ENCODE measurements around the gene ERICH6B.

Gene ERICH6B

GRCh38 chr13:45582408-45583076 is 33.0 kb downstream of the ERICH6B start:
- no peak for DNase-seq (ENCODE audit: extremely low read depth, low read depth)
- TF ChIP-seq, protein P1, sequence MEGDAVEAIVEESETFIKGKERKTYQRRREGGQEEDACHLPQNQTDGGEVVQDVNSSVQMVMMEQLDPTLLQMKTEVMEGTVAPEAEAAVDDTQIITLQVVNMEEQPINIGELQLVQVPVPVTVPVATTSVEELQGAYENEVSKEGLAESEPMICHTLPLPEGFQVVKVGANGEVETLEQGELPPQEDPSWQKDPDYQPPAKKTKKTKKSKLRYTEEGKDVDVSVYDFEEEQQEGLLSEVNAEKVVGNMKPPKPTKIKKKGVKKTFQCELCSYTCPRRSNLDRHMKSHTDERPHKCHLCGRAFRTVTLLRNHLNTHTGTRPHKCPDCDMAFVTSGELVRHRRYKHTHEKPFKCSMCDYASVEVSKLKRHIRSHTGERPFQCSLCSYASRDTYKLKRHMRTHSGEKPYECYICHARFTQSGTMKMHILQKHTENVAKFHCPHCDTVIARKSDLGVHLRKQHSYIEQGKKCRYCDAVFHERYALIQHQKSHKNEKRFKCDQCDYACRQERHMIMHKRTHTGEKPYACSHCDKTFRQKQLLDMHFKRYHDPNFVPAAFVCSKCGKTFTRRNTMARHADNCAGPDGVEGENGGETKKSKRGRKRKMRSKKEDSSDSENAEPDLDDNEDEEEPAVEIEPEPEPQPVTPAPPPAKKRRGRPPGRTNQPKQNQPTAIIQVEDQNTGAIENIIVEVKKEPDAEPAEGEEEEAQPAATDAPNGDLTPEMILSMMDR (IDR thresholded peaks at IDR 0.05; ENCODE audit: low read depth, low read length) = no peak

- TF ChIP-seq, protein P1 (IDR thresholded peaks at IDR 0.05; ENCODE audit: low read depth, low read length) = no peak
Observed at GRCh38 chr13:45576466-45576865, 39.1 kb downstream of the ERICH6B start.

DNA sequence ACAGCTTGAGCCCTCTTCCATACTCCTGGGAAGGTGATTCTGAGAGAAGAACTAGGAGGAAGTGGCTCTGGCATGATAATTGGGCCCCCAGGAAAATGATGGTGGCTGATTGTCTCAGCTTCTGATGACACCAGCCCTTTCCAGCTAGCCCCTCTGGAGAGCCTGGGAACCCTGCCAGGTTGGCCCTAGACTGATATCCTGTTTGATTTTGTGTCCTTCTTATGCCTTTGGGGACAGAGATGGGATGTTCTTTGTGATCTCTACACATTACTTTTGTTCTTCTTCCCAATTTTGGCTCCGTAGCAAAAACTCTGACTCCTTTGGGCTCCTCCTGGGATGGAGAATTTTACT is 39.7 kb downstream of the ERICH6B start:
- TF ChIP-seq, protein P1 (IDR thresholded peaks at IDR 0.05; ENCODE audit: low read depth, low read length) = no peak

More at GRCh38 chr13:45576466-45576865, 39.1 kb downstream of the ERICH6B start:
- DNase-seq (ENCODE audit: extremely low read depth, low read depth) = no peak

DNA sequence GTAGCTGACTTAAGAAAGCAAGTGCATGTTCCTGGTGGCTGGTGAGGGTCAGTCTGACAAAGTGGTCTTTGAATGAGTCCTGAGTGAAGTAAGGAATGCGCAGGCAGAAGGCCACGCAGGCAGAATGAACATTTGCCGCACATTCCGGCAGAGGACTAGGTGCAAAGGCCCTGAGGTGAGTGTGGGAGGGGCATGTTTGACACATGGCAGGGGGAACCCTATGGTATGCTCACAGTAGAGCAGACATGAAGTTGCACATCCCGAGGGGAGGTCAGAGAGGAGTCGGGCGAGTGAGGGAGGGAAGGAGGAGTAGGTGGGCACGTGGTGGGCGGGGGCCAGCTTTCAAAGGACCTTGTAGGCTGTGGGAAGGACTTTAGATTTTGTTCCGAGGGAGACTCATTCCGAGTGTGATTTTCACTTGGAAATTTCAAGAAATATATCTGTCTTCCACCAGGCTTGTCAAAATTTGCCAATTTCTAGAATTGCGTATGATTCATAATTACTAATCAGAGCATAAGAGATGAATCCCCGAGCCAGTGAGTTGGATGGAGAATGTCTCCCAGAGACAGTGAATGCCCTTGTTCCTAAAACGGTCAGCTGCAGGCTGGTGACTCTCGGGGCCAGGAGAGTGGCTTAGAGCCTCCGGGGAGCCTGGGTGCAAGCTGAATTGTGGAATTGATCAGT is 40.3 kb downstream of the ERICH6B start:
- TF ChIP-seq, protein P1 (IDR thresholded peaks at IDR 0.05; ENCODE audit: low read depth, low read length) = no peak

More for the DNA sequence above, 39.7 kb downstream of the ERICH6B start:
- no peak for DNase-seq (ENCODE audit: extremely low read depth, low read depth)

GRCh38 chr13:45565331-45565730 is 50.2 kb downstream of the ERICH6B start:
- TF ChIP-seq, protein P1 (IDR thresholded peaks at IDR 0.05; ENCODE audit: low read depth, low read length) = no peak
- DNase-seq (ENCODE audit: extremely low read depth, low read depth) = no peak

More for the DNA sequence above, 40.3 kb downstream of the ERICH6B start:
- DNase-seq (ENCODE audit: extremely low read depth, low read depth) = no peak

- DNase-seq (ENCODE audit: extremely low read depth, low read depth) = no peak
- TF ChIP-seq, protein P1 (IDR thresholded peaks at IDR 0.05; ENCODE audit: low read depth, low read length) = no peak
Observed at GRCh38 chr13:45564133-45564776, 51.3 kb downstream of the ERICH6B start.

DNA sequence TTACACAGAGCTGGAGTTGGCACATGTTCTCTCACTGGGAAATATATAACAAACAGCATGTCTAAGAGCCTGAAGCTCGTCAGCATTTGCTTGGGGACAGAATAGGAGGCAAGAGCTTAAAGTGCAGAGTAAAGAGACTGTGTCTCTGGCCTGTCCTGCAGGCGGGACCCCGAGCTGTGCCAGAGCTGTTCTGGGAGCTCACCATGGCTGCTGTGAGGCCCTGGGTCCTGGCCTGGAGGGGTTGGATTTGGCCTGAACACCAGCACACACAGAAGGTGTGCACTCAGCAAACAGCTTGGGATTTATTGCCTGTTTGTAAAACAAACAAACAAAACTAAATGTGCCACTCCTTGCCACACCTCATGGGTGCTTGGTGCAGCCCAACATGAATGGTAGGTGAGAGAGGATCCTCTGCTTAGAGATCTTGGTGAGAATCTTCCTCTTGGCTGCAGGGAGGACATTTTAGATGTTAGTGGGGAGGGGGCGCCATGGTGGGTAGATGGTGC is 60.9 kb downstream of the ERICH6B start:
- no peak for DNase-seq (ENCODE audit: extremely low read depth, low read depth)
- TF ChIP-seq, protein P1 (IDR thresholded peaks at IDR 0.05; ENCODE audit: low read depth, low read length) = no peak
